HG02571 (cell line): Measurements from ENCODE around the gene IL17F.
"Not testable (repeated sequence)": the region's sequence is repeated elsewhere in the genome, so short reads cannot be mapped to it uniquely, and the experiment has no call there.

Experiments used
- ATAC-seq: cut with Tn5 transposase; IDR thresholded peaks from one replicate; pipeline ENCODE4 v1.9.1; 2021; ENCODE audit warnings: mild to moderate bottlenecking, moderate library complexity; ENCODE audit not compliant: unreplicated experiment

IL17F gene

GRCh38 chr6:52249078-52249477, 4.8 kb upstream of the IL17F start:
- no peak for ATAC-seq

- ATAC-seq, result no peak
These were observed 1.1 kb upstream of the IL17F start for GRCh38 chr6:52245425-52245824.

GRCh38 chr6:52243282-52243893, 912 bp downstream of the IL17F start:
- ATAC-seq, result no peak

GRCh38 chr6:52241819-52242218, 2.5 kb downstream of the IL17F start:
- no peak for ATAC-seq

GRCh38 chr6:52233975-52234823, 10.1 kb downstream of the IL17F start:
- ATAC-seq, result peak; percentile 77

GRCh38 chr6:52233005-52233404, 11.3 kb downstream of the IL17F start:
- ATAC-seq, result no peak

GRCh38 chr6:52231406-52232127, 12.7 kb downstream of the IL17F start:
- ATAC-seq, result no peak

- ATAC-seq, result no peak
These were observed 13.6 kb downstream of the IL17F start for GRCh38 chr6:52230685-52231084.

- peak; percentile 100 for ATAC-seq
These were observed 16.8 kb downstream of the IL17F start for GRCh38 chr6:52227495-52227894.

- no peak for ATAC-seq
These were observed 23.0 kb downstream of the IL17F start for GRCh38 chr6:52221302-52221701.

- no peak for ATAC-seq
These were observed 26.5 kb downstream of the IL17F start for GRCh38 chr6:52217761-52218160.

GRCh38 chr6:52216932-52217575, 27.2 kb downstream of the IL17F start:
- ATAC-seq, result no peak

- no peak for ATAC-seq
These were observed 28.5 kb downstream of the IL17F start for GRCh38 chr6:52215787-52216186.

- ATAC-seq, result no peak
These were observed 31.2 kb downstream of the IL17F start for GRCh38 chr6:52213127-52213526.

GRCh38 chr6:52210227-52210626, 34.1 kb downstream of the IL17F start:
- ATAC-seq, result peak; percentile 79

- ATAC-seq, result peak; percentile 30
These were observed 34.5 kb downstream of the IL17F start for GRCh38 chr6:52209770-52210169.

GRCh38 chr6:52208612-52209011, 35.7 kb downstream of the IL17F start:
- no peak for ATAC-seq

- ATAC-seq, result no peak
These were observed 37.2 kb downstream of the IL17F start for GRCh38 chr6:52207066-52207465.

GRCh38 chr6:52201493-52201892, 42.8 kb downstream of the IL17F start:
- ATAC-seq, result no peak

- no peak for ATAC-seq
These were observed 43.3 kb downstream of the IL17F start for GRCh38 chr6:52201046-52201445.

GRCh38 chr6:52200088-52200487, 44.2 kb downstream of the IL17F start:
- not testable (repeated sequence) for ATAC-seq
